ENCODE data around the gene ZRANB3.
"Not testable (repeated sequence)": the region's sequence is repeated elsewhere in the genome, so short reads cannot be mapped to it uniquely, and the experiment has no call there.

Gene ZRANB3

DNA sequence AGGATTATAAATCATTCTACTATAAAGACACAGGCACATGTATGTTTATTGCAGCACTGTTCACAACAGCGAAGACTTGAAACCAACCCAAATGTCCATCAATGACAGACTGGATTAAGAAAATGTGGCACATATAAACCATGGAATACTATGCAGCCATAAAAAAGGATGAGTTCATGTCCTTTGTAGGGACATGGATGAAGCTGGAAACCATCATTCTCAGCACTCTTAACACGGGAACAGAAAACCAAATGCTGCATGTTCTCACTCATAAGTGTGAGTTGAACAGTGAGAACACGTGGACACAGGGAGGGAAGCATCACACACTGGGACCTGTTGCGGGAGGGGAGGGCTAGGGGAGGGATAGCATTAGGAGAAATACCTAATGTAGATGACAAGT lies 441.4 kb downstream of the ZRANB3 start:
- not testable (repeated sequence) for DNase-seq (ENCODE audit: low read depth in 1 of 2, low spot score in 1 of 2)

Measured in activated CD4-positive, alpha-beta T cell treated with anti-CD3 and anti-CD28 coated beads, Interleukin-2, amount 50 U/mL, for 24 hours (primary cell).